ENCODE results near the gene CYB561D2.

GRCh38 chr3:50327129-50327528 lies 23.5 kb upstream of the CYB561D2 start:
- TF ChIP-seq CTCF (conservative IDR thresholded peaks at IDR 0.05) (no peak), EZH2 (IDR thresholded peaks at IDR 0.05; ENCODE audit: low read depth) (no peak)

Data from PC-9 (cell line).